Spleen (tissue), 11 donors: Measurements from ENCODE around the gene LRRC42. TPM values are rescaled to one million over a fixed set of nuclear protein-coding genes. Genes with fewer than 3 reads are reported as not detected.

Experiments
- DNase-seq: peaks from one replicate; pipeline ENCODE4 v3.0.0-alpha.2; 2020
- H3K27ac ChIP-seq, 8 donors: fragments of 200-600 bp; sonication (generic) in 7 of 8; 1 replicate in 4 of 8; 2 replicates in 4 of 8; pipeline versions ENCODE4 v1.5.0 to v1.8.0; 2016 to 2021; ENCODE audit warnings: inconsistent platforms in 4 of 8, mild to moderate bottlenecking in 4 of 8, moderate library complexity in 1 of 8
- H3K27me3 ChIP-seq, 7 donors: fragments of 200-600 bp; sonication (generic) in 6 of 7; replicated peaks in 1 of 7; 1 replicate in 4 of 7; 2 replicates in 3 of 7; pipeline versions ENCODE4 v1.5.0 to v1.8.0; 2016 to 2021; ENCODE audit warnings: inconsistent platforms in 3 of 7, mild to moderate bottlenecking in 1 of 7
- H3K36me3 ChIP-seq, 6 donors: fragments of 200-600 bp; sonication (generic) in 5 of 6; 1 replicate in 4 of 6; 2 replicates in 2 of 6; pipeline versions ENCODE4 v1.5.0 to v1.8.0; 2016 to 2021; ENCODE audit warnings: inconsistent platforms in 2 of 6
- H3K4me1 ChIP-seq, 6 donors: fragments of 200-600 bp; sonication (generic) in 5 of 6; 1 replicate in 3 of 6; 2 replicates in 3 of 6; pipeline versions ENCODE4 v1.5.0 to v1.8.0; 2016 to 2021; ENCODE audit warnings: inconsistent platforms in 3 of 6
- H3K4me3 ChIP-seq, 8 donors: fragments of 200-600 bp; sonication (generic) in 7 of 8; 1 replicate in 4 of 8; 2 replicates in 4 of 8; pipeline versions ENCODE4 v1.5.0 to v1.8.0; 2016 to 2021; ENCODE audit warnings: inconsistent platforms in 4 of 8, mild to moderate bottlenecking in 4 of 8, moderate library complexity in 2 of 8
- H3K9me3 ChIP-seq, 8 donors: fragments of 200-600 bp; sonication (generic) in 7 of 8; 1 replicate in 4 of 8; 2 replicates in 4 of 8; pipeline versions ENCODE4 v1.5.0 to v1.8.0; 2016 to 2021; ENCODE audit warnings: inconsistent platforms in 4 of 8
- POLR2A ChIP-seq, 3 donors: fragments of 450-650 bp; IDR thresholded peaks; one replicate each; pipeline ENCODE4 v1.5.1; 2017; ENCODE audit warnings: antibody characterized with exemption in 3 of 3, mild to moderate bottlenecking in 1 of 3
- POLR2AphosphoS5 ChIP-seq, 3 donors: sonication (generic); formaldehyde crosslinking; IDR thresholded peaks; one replicate each; pipeline ENCODE4 v1.5.1; 2017; ENCODE audit warnings: antibody characterized with exemption in 3 of 3
- WGBS, 5 donors: extraction: QIAGEN DNeasy Blood & Tissue Kit in 3 of 5; methylation state at CpG; one replicate each; pipeline versions ENCODE4 v1.1.5 to v1.1.7; 2013 to 2018; 5-methylcytosine and 5-hydroxymethylcytosine counted together
- intact Hi-C: fragments of 100-400 bp; cut with DNase I; formaldehyde crosslinking; loops from one replicate; pipeline ENCODE4 v1.15.0; 2023; ENCODE audit warnings: low total_unique reads
- polyA plus RNA-seq, 3 donors: library from polyadenylated mRNA; stranded (reverse); fragments of 200-250 nt; gene quantifications; one replicate each; pipeline ENCODE4 v1.2.1, GENCODE V29; 2013
- total RNA-seq, 7 donors: library from RNA; depleted of rRNA in 3 of 7; stranded (reverse); fragments of >200 nt in 3 of 7; fragmentation: NEBNext Ultra II Directional in 4 of 7; extraction: Animal tissue kit (Norgen Biotek cat#: 25700) in 4 of 7; gene quantifications; one replicate each; pipeline versions ENCODE4 v1.1.0 to v1.2.1, GENCODE V29; 2016 to 2021
- TF ChIP-seq, protein P1 (sequence below), 11 experiments: fragments of 200-600 bp in 7 of 11; fragments of 450-650 bp in 4 of 11; sonication (generic) in 4 of 11; IDR thresholded peaks in 8 of 11; conservative IDR thresholded peaks in 3 of 11; 1 replicate in 7 of 11; 2 replicates in 4 of 11; pipeline versions ENCODE4 v1.4.0 to v1.8.0; 2016 to 2021; ENCODE audit warnings: antibody characterized with exemption in 11 of 11, inconsistent platforms in 4 of 11, mild to moderate bottlenecking in 1 of 11
- donor health status: healthy with polysubstance abuse.
- donor health status: DM: no; HTN: no; CAD: no; lungs with moderate emphysema.
- donor health status: DM: no; HTN: no; CAD: no.
- donor health status: Bipolar disorder and iron deficiency.
- donor health status: healthy.
- donor health status: DM: no; HTN: no; CAD: no.
- donor health status: DM: yes; HTN: yes; CAD: no.

The LRRC42 gene
- total and polyA plus RNA-seq, 10 donors = 4.9 to 13.8 (median 10.5) TPM

DNA sequence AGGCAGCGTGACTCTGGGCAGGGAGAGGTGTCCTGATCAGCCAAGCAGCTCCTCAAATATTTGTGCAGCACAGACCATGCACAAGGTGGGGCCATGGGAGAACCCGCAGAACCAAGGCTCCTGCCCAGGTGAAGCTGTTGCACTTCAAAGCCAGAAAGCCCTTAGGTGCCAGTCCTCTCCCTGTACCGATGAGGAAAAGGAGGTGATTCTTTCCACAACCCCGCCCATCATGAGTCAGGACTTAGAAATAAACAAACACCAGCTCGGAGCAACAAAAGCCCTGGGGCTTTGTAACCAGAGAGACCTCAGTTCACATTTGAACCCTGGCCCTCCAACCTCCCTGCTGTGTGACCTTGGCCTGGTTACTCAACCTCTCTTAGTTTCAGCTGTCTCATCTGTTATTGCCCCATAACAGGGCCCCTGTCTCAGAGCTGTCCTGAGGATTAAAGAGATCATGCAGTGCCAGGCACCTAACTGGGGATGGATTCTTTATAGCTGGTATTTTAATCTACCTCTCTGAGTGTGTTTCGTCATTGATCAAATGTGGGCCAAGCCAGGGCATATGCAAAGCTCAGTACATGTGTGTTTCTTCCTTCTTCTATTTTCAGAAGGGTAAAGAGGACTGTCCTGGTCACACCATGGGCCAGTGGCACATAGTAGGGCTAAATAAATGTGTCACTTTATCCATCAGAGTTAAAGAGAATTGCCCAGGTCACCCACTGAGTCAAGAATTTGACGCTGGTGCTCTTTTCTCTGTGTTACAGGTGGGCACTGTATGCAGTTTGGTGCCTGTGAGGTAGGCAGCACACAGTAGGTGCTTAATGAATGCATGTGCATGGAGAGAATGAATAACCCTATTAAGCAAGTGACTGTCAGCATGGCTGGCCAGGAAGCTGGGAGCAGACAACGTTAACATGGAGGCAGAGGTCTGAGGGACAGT, 70.5 kb downstream of the LRRC42 start:
- 58 to 75% (median 73%) methylated on average over 8 of the region's 8 CpGs for WGBS, 5 donors
- Histone ChIP-seq H3K4me1 (no peaks in the 10 kb centered on the region), H3K9me3 (no peaks in the 10 kb centered on the region), H3K27ac (no peak overlapping the region), H3K4me3 (no peak overlapping the region), H3K27me3 (peaks cover 0 to 28% (median 0%) of the 10 kb centered on the region in 7 donors), H3K36me3 (no peaks in the 10 kb centered on the region)
- intact Hi-C loops = no loop called here
- DNase-seq = no peak
- TF ChIP-seq POLR2A (IDR thresholded peaks at IDR 0.05) (no peak), POLR2AphosphoS5 (IDR thresholded peaks at IDR 0.05) (no peak)
- TF ChIP-seq, protein P1, sequence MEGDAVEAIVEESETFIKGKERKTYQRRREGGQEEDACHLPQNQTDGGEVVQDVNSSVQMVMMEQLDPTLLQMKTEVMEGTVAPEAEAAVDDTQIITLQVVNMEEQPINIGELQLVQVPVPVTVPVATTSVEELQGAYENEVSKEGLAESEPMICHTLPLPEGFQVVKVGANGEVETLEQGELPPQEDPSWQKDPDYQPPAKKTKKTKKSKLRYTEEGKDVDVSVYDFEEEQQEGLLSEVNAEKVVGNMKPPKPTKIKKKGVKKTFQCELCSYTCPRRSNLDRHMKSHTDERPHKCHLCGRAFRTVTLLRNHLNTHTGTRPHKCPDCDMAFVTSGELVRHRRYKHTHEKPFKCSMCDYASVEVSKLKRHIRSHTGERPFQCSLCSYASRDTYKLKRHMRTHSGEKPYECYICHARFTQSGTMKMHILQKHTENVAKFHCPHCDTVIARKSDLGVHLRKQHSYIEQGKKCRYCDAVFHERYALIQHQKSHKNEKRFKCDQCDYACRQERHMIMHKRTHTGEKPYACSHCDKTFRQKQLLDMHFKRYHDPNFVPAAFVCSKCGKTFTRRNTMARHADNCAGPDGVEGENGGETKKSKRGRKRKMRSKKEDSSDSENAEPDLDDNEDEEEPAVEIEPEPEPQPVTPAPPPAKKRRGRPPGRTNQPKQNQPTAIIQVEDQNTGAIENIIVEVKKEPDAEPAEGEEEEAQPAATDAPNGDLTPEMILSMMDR (IDR thresholded peaks at IDR 0.05 in 8 of 11, conservative IDR thresholded peaks at IDR 0.05 in 3 of 11) = no peak

Other genes with a start within 250 kb of the LRRC42 start
- under 1 TPM in 3 of 7 donors, not detected in 4; 0.13 to 0.39 (median 0.28) TPM for gene GLIS1, start 207.2 kb upstream of the LRRC42 start, total RNA-seq
- gene GLIS1, start 207.2 kb upstream of the LRRC42 start, polyA plus RNA-seq = under 1 TPM in 2 of 3 donors, not detected in 1; 0.04 to 0.26 TPM
- gene NDC1, start 108.1 kb upstream of the LRRC42 start, total RNA-seq = 10 to 100 TPM in 3 of 7 donors, 1 to 10 TPM in 4; 8.0 to 18.2 (median 9.6) TPM
- 1 to 10 TPM; 5.2 to 6.8 (median 5.9) TPM for gene NDC1, start 108.1 kb upstream of the LRRC42 start, polyA plus RNA-seq
- gene YIPF1, start 56.6 kb upstream of the LRRC42 start, total RNA-seq = 10 to 100 TPM; 19.5 to 39.7 (median 23.9) TPM
- gene YIPF1, start 56.6 kb upstream of the LRRC42 start, polyA plus RNA-seq = 10 to 100 TPM; 15.2 to 19.8 (median 18.2) TPM
- 1 to 10 TPM in 1 of 7 donors, under 1 TPM in 3, not detected in 3; 0.17 to 1.6 (median 0.62) TPM for gene DIO1, start 52.2 kb upstream of the LRRC42 start, total RNA-seq
- gene DIO1, start 52.2 kb upstream of the LRRC42 start, polyA plus RNA-seq = under 1 TPM; 0.04 to 0.19 (median 0.09) TPM
- gene IFT25, start 651 bp upstream of the LRRC42 start, total RNA-seq = 10 to 100 TPM; 23.7 to 38.1 (median 27.6) TPM
- 10 to 100 TPM; 24.6 to 31.4 (median 28.3) TPM for gene IFT25, start 651 bp upstream of the LRRC42 start, polyA plus RNA-seq
- gene LDLRAD1, start 71.8 kb downstream of the LRRC42 start, total RNA-seq = not detected
- gene LDLRAD1, start 71.8 kb downstream of the LRRC42 start, polyA plus RNA-seq = not detected
- gene TMEM59, start 106.9 kb downstream of the LRRC42 start, total RNA-seq = 100 to 1,000 TPM; 215 to 295 (median 231) TPM
- 100 to 1,000 TPM in 2 of 3 donors, 10 to 100 TPM in 1; 73.1 to 119 (median 111) TPM for gene TMEM59, start 106.9 kb downstream of the LRRC42 start, polyA plus RNA-seq
- 10 to 100 TPM in 2 of 7 donors, 1 to 10 TPM in 5; 4.9 to 12.7 (median 6.8) TPM for gene TCEANC2, start 107.3 kb downstream of the LRRC42 start, total RNA-seq
- 1 to 10 TPM; 1.9 to 2.7 (median 2.7) TPM for gene TCEANC2, start 107.3 kb downstream of the LRRC42 start, polyA plus RNA-seq
- 1 to 10 TPM in 2 of 7 donors, under 1 TPM in 5; 0.23 to 1.6 (median 0.85) TPM for gene CDCP2, start 206.7 kb downstream of the LRRC42 start, total RNA-seq
- gene CDCP2, start 206.7 kb downstream of the LRRC42 start, polyA plus RNA-seq = not detected